ENCODE measurements around the gene INPP5J. TPM values are rescaled to one million over a fixed set of nuclear protein-coding genes. Genes with fewer than 3 reads are reported as not detected.

INPP5J gene
- total RNA-seq, 1 experiment from 2014 or later, result 6.2 TPM

- no peak overlapping the region for H3K27ac Mint-ChIP-seq
- no peaks in the 10 kb centered on the region for H3K9me3 Mint-ChIP-seq
- no peaks in the 10 kb centered on the region for H3K36me3 Mint-ChIP-seq
- POLR2A ChIA-PET, result no interaction called here
- H3K4me1 Mint-ChIP-seq, result peaks cover 39% of the 10 kb centered on the region
- CTCF ChIA-PET, result interaction anchor here (1.0 to 1.8 kb wide), 4 partner anchors 16 to 38 kb away, joined by 3 to 10 read pairs (median 4); partner anchors contain the start of gene SELENOM
- TF ChIP-seq SMAD3 (CRISPR knock-in tag; IDR thresholded peaks at IDR 0.05; ENCODE audit: borderline replicate concordance), result no peak
- TF ChIP-seq JAZF1 (CRISPR knock-in tag; IDR thresholded peaks at IDR 0.05), result no peak
- DNase-seq (ENCODE audit: low spot score), result no peak
- H3K27me3 Mint-ChIP-seq (ENCODE audit: low read depth), result peaks cover 3% of the 10 kb centered on the region; the same call in 1 of the 2 replicates
- H3K4me3 Mint-ChIP-seq, result peak overlapping the region; percentile 58
- no peak for ATAC-seq
Measured at GRCh38 chr22:31123292-31123602, 481 bp downstream of the INPP5J start.

DNA sequence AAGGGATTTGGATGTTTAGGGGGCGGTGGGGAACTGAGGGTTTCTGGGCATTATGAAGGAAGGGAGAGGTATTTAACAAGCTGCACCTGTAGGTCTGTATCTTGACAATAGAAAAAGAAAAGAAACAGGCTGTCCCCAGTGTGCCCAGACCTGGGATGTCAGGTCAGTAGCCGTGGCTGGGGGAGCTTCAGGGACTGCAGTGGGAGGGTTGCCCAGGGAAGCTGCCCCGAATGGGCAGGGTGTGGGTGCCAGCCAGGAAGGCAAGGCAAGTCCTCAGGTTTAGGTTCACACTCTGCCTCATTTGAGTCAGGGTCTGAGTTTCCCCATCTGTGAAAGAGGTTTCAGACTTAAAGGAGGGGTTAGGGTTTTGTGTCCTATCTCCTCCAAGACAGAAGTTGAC is 1.5 kb downstream of the INPP5J start:
- ChIA-PET POLR2A (no interaction called here), CTCF (interaction anchor here (1.2 to 1.5 kb wide), 4 partner anchors 17 to 149 kb away, joined by 3 to 8 read pairs (median 6); partner anchors contain the start of gene SELENOM)
- Mint-ChIP-seq H3K36me3 (no peaks in the 10 kb centered on the region), H3K4me1 (peaks cover 36% of the 10 kb centered on the region), H3K27ac (no peak overlapping the region), H3K9me3 (no peaks in the 10 kb centered on the region), H3K27me3 (ENCODE audit: low read depth) (peaks cover 3% of the 10 kb centered on the region; the same call in 1 of the 2 replicates), H3K4me3 (no peak overlapping the region)
- TF ChIP-seq ZSCAN18 (CRISPR knock-in tag; IDR thresholded peaks at IDR 0.05) (no peak), NFE2L1 (CRISPR knock-in tag; IDR thresholded peaks at IDR 0.05) (no peak)
- TF ChIP-seq, protein P1, sequence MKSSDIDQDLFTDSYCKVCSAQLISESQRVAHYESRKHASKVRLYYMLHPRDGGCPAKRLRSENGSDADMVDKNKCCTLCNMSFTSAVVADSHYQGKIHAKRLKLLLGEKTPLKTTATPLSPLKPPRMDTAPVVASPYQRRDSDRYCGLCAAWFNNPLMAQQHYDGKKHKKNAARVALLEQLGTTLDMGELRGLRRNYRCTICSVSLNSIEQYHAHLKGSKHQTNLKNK (CRISPR knock-in tag; IDR thresholded peaks at IDR 0.05), result no peak
- TF ChIP-seq, protein P2, sequence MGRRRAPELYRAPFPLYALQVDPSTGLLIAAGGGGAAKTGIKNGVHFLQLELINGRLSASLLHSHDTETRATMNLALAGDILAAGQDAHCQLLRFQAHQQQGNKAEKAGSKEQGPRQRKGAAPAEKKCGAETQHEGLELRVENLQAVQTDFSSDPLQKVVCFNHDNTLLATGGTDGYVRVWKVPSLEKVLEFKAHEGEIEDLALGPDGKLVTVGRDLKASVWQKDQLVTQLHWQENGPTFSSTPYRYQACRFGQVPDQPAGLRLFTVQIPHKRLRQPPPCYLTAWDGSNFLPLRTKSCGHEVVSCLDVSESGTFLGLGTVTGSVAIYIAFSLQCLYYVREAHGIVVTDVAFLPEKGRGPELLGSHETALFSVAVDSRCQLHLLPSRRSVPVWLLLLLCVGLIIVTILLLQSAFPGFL (CRISPR knock-in tag; IDR thresholded peaks at IDR 0.05; ENCODE audit: borderline replicate concordance), result no peak
- DNase-seq (ENCODE audit: low spot score) (no peak), ATAC-seq (no peak)

DNA sequence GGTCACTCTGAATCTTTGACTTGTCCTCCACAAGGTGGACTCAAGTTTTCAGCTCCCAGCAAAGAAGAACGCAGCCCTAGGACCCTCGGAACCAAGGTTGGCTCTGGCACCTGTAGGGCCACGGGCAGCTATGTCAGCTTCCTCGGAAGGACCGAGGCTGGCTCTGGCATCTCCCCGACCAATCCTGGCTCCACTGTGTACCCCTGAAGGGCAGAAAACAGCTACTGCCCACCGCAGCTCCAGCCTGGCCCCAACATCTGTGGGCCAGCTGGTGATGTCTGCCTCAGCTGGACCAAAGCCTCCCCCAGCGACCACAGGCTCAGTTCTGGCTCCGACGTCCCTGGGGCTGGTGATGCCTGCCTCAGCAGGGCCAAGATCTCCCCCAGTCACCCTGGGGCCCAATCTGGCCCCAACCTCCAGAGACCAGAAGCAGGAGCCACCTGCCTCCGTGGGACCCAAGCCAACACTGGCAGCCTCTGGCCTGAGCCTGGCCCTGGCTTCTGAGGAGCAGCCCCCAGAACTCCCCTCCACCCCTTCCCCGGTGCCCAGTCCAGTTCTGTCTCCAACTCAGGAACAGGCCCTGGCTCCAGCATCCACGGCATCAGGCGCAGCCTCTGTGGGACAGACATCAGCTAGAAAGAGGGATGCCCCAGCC is 2.2 kb downstream of the INPP5J start:
- Mint-ChIP-seq H3K4me3 (no peak overlapping the region), H3K27me3 (ENCODE audit: low read depth) (peaks cover 3% of the 10 kb centered on the region; the same call in 1 of the 2 replicates), H3K9me3 (no peaks in the 10 kb centered on the region), H3K36me3 (no peaks in the 10 kb centered on the region), H3K4me1 (peaks cover 29% of the 10 kb centered on the region), H3K27ac (no peak overlapping the region)
- ChIA-PET POLR2A (no interaction called here), CTCF (interaction anchor here (1.2 to 1.5 kb wide), 4 partner anchors 17 to 148 kb away, joined by 3 to 8 read pairs (median 6); partner anchors contain the start of gene SELENOM)
- no peak for ATAC-seq
- no peak for DNase-seq (ENCODE audit: low spot score)
- TF ChIP-seq NR3C1 (CRISPR knock-in tag; conservative IDR thresholded peaks at IDR 0.05; ENCODE audit: low read depth) (no peak), ZNF219 (CRISPR knock-in tag; IDR thresholded peaks at IDR 0.05; ENCODE audit: borderline replicate concordance) (no peak), ZNF423 (CRISPR knock-in tag; IDR thresholded peaks at IDR 0.05) (no peak), IRF2 (CRISPR knock-in tag; IDR thresholded peaks at IDR 0.05; ENCODE audit: borderline replicate concordance, low read depth) (no peak), RELA (CRISPR knock-in tag; IDR thresholded peaks at IDR 0.05; ENCODE audit: borderline replicate concordance) (no peak), NFE2L1 (CRISPR knock-in tag; IDR thresholded peaks at IDR 0.05) (no peak), IRF1 (CRISPR knock-in tag; IDR thresholded peaks at IDR 0.05) (no peak), USF1 (CRISPR knock-in tag; IDR thresholded peaks at IDR 0.05) (no peak), STAT6 (CRISPR knock-in tag; conservative IDR thresholded peaks at IDR 0.05; ENCODE audit: low read depth) (no peak), JAZF1 (CRISPR knock-in tag; IDR thresholded peaks at IDR 0.05) (no peak)
- TF ChIP-seq, protein P3, sequence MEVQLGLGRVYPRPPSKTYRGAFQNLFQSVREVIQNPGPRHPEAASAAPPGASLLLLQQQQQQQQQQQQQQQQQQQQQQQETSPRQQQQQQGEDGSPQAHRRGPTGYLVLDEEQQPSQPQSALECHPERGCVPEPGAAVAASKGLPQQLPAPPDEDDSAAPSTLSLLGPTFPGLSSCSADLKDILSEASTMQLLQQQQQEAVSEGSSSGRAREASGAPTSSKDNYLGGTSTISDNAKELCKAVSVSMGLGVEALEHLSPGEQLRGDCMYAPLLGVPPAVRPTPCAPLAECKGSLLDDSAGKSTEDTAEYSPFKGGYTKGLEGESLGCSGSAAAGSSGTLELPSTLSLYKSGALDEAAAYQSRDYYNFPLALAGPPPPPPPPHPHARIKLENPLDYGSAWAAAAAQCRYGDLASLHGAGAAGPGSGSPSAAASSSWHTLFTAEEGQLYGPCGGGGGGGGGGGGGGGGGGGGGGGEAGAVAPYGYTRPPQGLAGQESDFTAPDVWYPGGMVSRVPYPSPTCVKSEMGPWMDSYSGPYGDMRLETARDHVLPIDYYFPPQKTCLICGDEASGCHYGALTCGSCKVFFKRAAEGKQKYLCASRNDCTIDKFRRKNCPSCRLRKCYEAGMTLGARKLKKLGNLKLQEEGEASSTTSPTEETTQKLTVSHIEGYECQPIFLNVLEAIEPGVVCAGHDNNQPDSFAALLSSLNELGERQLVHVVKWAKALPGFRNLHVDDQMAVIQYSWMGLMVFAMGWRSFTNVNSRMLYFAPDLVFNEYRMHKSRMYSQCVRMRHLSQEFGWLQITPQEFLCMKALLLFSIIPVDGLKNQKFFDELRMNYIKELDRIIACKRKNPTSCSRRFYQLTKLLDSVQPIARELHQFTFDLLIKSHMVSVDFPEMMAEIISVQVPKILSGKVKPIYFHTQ (CRISPR knock-in tag; IDR thresholded peaks at IDR 0.05), result no peak
- TF ChIP-seq, protein P4, sequence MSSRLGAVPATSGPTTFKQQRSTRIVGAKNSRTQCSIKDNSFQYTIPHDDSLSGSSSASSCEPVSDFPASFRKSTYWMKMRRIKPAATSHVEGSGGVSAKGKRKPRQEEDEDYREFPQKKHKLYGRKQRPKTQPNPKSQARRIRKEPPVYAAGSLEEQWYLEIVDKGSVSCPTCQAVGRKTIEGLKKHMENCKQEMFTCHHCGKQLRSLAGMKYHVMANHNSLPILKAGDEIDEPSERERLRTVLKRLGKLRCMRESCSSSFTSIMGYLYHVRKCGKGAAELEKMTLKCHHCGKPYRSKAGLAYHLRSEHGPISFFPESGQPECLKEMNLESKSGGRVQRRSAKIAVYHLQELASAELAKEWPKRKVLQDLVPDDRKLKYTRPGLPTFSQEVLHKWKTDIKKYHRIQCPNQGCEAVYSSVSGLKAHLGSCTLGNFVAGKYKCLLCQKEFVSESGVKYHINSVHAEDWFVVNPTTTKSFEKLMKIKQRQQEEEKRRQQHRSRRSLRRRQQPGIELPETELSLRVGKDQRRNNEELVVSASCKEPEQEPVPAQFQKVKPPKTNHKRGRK (CRISPR knock-in tag; IDR thresholded peaks at IDR 0.05; ENCODE audit: borderline replicate concordance), result no peak

Measured in WTC11 (cell line).